Hepatocyte (in vitro differentiated cells): ENCODE data around the gene OPCML.

Source experiments
- CTCF ChIP-seq: fragments of 200-600 bp; sonication (generic); IDR thresholded peaks from 2 replicates; pipeline ENCODE4 v1.5.1; 2016; ENCODE audit warnings: antibody characterized with exemption, mild to moderate bottlenecking; ENCODE audit not compliant: poor library complexity
- EZH2phosphoT487 ChIP-seq: fragments of 200-600 bp; sonication (generic); IDR thresholded peaks from one replicate; pipeline ENCODE4 v1.6.1; 2018; ENCODE audit warnings: antibody characterized with exemption, mild to moderate bottlenecking, low read depth, moderate library complexity; ENCODE audit not compliant: unreplicated experiment, severe bottlenecking

- TF ChIP-seq EZH2phosphoT487: no peak
- no peak for TF ChIP-seq CTCF
Measured at GRCh38 chr11:133041928-133042882, 490.1 kb downstream of the OPCML start.
